CD4-positive, alpha-beta T cell treated with Interleukin-6 at 100 ng/mL for 8 hours (primary cell): Measurements from ENCODE around the gene UVSSA.

Source experiments
- DNase-seq: peaks from one replicate; pipeline ENCODE4 v3.0.0-alpha.2; 2020; ENCODE audit warnings: mixed read lengths, low spot score

The UVSSA gene

DNA sequence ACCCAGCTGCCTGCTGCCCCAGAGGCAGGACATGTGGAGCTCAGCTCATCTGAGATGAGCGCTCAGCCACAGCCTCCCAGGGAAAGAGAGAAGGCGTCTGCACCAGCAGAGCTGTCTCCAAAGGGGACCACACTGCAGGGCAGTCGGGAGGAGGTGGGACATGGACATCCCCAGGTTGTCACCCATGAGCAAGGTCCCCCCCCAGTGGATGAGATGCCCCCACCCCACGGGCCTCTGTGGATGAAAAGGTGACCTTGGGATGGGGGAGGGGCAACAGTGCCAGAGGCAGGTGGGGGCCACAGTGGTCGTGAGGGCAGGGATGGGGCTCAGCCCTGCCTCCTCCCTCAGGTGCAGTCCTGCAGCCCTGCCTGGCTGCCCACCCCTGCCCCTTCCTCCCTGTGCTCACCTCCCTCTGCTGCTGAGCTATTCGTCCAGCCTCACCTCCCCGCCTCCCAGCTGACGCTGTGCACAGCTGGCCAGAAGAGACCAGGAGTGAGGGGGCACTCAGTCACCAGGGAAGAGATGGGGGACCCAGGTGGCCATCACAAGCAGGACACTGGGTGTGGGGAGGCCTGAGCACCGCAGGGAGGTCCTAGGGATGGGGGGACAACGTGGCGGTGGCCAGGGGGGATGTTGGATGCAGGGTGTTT lies 49.9 kb downstream of the UVSSA start:
- no peak for DNase-seq

DNA sequence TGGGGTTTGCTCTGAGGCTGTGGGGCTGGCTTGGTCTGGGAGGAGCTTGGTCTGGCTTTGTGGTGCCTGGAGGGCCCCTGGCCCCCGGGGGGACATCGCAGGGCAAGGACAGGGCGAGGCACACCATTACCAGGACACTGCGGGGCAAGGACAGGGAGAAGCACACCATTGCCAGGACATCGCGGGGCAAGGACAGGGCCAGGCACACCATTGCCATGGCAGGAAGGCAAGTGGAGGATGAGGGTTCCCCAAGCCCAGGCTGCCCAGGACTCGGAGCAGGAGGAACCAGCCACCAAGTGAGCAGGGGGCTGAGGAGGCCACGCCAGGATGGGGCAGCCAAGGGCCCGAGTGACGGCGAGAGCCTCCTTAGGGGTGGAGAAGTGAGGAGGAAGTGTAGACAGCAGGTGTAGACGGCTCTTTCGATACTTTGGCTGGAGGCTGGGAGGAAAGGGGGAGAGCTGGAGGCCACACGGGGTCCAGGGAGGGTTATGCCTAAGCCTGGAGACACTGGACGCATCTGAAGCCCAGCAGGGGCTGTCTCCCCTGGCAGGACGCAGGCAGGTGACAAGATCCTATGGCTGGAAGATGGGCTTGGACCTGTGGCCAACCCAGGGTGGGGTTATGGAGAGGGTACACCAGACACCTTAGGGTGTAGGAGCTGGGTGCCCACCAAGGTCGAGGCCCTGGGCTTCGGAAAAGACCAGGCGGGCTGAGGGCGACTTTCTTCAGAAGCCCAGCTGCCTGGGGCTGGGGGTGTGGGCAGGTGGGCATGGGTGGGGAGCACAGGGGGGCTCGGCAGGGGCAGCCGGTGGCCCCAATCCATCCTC lies 51.9 kb downstream of the UVSSA start:
- DNase-seq = no peak

DNA sequence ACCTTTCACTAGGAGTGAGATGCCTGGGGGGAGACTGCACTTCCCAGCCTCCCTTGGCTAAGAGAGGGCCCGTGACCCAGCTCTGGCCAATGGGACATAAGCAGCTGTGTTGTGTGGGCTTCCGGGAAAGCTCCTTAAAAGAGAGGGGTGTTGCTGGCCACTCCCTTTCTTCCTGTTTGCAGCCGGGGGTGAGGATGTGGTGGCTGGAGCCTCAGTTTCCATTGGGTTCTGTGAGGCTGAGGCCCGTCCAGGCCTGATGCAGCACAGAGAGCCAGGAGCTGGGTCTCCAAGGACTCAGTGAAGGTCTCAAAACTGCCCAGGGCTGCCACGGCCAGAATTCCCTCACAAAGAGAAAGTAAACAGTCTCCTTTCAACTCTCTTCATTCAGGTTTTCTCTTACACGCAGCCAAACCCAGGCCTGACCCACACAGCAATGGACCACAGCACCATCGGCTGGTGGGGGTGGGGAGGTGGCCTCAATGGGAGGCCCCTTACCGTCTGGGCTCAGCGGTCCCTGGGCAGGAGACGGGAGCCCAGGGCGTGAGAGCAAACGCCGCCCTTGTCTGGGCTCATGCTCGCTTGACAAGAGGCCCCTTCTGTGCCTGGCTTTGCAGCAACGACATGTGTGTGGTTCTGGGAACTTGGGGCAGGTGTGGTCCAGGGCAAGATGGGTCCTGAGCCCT lies 52.6 kb downstream of the UVSSA start:
- DNase-seq = no peak

DNA sequence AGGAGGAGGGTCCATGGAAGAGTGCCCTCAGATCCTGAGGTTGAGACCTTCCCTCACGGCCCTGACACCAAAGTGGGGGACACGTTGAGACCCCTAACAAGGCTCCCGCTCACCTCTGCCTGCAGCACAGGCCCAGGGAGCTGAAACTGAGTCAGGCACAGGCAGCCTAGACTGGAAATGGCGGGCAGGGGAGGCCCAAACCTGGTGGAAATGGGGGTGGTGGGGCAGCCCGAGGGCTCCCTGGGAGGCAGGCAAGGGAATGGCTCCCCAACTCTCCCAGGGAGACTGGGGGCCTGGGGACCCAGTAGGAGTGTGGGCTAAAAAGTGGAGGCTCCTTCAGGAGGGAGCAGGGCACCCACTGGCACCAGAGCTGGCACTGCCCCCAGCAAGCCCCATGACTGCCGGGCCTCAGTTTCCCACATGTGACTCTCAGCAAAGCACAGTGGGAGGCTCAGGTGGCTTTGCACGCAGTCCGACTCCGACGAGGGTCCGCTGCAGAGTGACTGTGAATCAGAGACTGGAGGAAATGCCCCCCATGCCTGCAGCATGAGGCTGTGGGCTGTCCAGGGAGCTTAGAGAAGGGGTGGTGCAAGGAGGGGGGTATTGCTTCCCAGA lies 53.3 kb downstream of the UVSSA start:
- no peak for DNase-seq

DNA sequence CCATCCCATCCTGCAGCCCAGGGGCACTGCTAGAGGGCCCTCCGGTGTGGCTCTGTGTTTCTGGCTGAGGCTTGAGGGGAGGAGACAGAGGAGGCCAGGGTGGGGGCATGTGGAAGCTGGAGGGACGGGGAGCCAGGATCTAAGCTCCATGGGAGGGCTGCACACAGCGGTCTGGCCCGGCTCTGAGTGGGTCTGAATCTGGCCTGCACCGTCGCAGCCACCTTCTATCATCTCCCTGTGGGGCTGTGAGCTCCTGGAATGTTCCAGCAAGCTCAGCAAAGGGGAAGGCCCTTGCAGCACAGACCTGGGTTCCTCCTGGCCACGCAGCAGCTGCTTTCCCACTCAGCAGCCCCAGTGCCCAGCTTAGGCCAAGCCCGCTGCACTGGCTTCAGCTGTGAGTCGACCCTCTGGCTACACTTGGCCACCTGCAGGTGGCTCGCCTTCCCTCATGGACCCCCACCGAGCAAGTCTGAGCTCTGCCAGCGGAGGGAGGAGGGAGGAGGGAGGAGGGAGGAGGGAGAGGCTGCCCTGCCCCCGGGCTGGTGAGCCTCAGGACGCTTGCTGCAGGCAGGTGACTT lies 53.9 kb downstream of the UVSSA start:
- DNase-seq = no peak

DNA sequence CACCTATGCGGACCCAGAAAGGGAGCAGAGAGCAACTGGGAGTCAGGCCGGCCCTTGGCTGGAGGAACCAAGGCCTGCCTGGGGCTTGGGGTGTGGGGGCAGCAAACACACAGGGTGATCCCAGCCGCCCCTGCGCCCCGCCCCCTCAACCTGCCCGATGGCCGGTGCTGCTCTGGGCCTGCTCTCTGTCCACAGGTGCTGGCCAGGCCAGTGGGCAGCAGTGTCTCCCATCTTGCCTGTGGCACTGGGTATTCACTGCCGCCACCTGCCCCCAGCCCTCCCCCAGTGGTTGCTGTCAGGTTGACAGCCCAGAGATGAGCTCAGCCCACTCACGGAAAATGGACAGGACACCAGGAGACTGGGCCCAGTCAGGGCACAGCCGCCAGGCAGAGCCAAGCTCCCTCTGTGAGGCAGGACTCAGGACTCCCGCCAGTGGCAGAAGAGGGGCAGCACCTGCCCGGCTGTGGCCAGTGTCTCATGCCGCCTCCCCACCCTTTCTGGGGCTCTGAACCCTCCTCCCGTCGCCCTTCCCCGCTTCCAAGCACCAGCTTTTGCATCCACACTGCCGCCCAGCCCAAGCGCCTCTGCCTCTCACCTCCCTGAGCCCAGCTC lies 54.5 kb downstream of the UVSSA start:
- no peak for DNase-seq

DNA sequence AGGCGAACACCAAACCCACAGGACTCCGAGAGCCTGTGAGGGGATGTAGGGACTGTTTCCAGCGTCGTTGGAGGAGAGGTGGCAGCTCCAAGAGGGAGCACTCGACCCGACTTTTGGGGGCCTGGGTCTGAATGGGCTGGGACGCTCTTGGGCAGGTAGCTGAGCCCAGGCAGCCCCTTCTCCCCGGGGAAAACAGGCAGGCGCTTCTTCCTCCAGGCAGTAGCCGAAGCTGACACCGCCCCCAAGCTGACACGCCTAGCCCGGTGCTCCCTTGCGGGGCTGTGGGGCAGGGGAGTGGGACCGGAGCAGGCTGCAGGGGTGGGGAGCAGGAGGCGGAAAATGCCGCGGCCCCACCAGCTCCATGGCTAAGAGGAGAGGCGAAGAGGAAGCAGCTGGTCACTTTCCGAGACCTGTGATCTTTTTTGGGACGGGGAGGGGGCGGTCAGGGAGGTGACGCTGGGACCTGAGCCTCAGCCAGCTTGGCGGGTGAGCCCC lies 55.1 kb downstream of the UVSSA start:
- DNase-seq = no peak

DNA sequence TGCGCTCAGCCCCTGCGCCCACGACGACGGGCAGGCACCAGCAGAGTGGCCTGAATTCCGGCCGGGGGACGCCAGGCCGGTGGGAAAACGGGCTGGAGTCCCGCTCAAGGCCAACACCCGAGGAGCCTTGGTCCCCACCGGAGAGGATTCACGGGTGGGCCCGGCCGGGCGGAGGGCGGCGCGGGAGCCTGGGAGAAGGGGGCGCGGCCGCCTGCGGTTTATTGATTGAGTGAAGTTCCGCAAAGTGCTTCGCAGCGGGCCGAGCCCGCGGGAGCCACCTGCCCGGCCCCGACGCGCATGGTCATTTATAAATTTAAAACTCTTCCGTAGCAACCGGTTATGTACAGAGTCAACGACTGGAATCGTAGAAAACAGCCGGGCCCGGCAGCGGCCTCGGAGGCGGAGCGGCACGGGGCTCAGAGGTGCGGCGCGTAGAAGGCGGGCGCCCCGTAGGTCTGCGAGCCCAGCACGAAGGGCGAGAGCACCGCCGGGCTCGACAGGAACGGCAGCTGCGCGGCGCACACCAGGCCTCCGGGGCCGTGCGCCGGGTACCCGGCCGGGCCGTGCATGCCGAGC lies 55.6 kb downstream of the UVSSA start:
- DNase-seq = no peak

DNA sequence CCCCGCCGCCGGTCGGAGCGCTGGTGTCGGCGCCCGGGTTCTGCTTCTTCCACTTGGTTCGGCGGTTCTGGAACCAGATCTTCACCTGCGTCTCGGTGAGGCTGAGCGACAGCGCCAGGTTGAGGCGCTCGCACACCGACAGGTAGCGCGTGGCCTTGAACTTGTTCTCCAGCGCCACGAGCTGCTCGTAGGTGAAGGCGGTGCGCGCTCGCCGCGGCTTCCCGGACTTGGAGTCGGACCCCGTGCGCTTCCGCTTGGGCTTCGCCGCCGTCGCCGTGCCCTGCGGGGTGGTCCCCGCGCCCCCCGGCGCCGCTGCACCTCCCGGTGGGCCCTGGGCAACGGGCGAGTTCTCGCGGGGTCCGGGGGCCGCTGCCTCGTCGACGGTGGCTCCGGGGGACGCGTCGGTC lies 56.2 kb downstream of the UVSSA start:
- no peak for DNase-seq

DNA sequence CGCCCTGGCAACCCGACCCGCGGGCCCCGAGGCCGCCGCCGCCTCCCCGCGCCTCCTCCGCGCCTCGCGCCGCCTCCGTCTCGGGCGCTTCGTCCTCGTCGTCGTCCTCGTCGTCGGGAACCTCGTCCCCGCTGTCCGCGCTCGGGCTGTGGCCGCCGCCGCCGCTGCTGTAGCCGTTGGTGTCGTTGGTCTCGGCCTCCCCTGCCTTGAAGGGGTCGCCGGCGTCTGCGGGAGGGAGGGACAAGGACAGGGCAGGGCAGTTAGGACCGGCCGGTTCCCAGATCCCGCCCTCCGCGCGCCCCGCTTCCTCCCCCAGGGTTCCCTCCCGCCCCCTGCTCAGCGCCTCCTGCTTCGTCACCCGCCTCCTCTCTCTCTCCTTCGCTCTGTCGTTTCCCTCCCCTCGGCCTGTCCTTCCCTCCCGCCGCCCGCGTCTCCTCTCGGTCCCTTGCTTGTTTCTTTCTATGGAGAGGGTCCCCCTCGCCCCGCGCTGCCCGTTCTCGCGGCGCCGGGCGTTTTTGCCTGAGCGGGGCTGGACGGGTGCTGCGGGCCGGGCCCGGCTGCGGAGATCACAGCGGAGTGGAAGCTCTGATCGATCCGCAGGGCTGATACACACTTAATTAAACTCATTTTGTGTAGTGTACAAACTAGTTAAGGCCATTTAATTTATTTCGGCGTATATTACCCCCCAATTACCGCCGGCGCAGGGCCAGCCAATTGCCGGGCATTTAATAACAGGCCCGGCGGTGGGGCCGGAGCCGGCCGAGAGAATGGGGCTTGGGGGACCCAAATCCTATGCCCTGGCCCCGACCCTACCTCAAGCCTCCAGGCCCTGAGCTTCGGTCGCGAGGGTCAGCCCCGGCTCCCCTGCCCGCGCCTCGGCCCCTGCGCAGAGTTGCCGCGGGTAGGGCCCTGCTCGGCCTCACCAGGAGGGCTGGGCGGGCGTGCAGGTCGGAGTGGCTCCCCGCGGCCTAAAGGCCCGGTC lies 56.9 kb downstream of the UVSSA start:
- no peak for DNase-seq

DNA sequence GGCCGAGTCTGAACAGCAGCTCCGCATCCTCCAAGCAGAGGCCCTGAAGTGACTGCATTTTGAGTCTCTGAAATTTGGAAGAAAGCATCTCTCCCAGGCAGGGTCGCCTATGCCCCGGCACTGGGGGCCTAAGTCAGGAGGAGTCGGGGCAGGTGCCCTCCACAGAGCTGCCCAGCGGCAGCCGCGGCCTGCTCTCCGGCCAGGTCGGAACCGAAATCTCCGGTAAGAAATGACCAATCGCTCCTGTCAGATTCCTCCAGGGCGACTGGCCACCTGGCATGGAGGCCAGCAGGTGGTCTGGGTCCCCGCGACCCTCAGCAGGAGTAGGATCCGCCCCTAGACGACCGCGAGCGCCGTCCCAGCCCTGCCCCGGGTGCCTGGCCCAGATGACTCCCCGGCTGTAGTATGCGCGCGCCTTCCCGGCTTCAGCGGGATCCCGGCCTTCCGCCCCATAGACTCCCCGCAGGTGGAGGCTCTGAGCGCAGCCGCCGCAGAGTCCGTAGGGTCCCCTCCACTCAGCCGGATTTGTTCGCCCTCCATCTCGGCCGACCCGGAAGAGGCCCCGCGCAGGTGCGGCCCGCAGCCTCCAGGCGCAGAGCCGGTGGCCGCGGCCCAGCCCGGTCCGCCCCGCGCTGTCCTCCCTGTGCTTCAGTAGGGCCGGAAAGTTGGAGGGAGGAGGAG lies 57.7 kb downstream of the UVSSA start:
- DNase-seq = no peak

DNA sequence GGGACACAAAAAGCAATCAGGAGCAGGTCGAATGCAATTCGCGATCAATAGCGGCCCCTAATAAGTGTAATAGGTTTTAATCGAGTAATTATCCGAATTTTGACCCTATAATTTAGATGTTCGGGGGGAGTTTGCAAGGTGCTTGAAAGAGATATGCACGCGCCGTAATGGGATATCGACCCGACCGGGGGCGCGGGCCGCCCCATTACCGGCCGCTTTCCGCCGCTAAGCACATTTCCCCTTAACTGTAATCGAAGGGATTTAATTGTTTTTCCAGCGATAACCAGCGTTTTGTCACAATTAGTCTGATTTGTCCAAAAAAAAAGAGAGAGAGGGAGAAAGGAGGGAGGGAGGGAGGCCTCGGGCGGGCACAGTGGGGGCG lies 58.2 kb downstream of the UVSSA start:
- no peak for DNase-seq

DNA sequence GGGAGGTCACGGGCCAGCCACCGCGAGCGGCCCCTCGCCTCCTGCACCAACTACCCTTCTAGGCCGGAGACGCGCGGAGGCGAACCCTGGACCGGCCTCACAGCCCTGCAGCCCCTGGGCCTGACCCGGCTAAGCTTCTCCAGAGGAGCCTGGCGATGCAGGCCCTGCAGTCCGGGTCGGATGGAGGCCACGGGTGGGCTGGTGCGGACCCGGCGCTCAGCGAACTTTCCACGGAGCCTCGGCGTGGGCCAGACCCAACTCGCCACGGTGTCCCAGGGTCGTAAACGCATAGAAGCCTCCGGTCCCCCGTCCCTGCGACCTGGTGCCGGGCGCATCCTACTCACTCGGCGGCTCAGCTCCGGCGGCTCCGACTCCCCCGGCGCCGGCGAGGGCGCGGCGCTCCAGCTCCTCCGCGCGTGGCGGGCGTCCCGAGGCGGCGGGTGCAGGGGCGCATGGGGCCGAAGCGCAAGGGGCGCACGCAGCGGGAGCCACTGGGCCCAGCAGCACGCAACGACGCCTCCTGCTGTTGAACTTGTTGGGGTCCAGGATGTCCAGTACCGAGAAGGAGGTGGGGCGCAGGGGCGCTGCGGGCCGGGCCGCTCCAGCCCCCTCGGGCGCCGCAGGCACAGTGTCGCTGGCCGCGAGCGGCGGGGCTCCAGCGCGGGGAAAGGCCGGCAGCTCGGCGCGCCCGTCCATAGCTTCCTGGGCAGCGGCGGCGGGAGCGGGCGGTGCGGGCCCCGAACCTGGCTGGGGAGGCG lies 58.8 kb downstream of the UVSSA start:
- DNase-seq = no peak

DNA sequence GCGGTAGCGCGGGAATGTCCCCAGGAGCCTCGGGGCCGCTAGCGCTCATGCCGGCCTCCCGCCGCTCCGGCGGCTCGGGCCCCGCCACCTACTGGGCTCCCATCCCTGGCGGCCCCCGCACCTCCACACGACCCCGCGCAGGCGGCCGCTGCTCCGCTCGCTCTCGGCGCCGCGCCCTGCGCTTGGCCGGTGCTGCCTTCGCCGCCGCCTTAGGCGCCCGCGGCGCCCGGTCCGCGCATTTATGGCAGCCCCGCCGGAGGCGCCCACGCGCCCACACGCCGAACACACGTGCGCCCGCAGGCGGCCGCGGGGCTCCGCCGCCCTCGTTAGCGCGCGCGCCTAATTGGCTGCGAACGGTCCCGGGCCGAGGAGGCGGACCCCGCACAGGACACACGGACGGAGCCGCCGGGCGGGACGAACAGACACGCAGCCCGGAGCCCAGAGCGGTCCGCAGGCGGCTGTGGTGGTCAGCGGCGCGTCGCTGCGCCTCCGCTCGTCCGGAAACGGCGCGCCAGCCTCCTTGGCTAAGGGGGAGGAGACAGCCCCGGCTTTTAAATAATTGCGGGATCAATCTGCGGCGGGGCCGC lies 59.5 kb downstream of the UVSSA start, which contains the start of gene NKX1-1:
Gene NKX1-1 (minus strand): TSS at position 49 of the 587 bp plus-strand sequence. CDS start 0 bp downstream, at position 49.
- DNase-seq = no peak

DNA sequence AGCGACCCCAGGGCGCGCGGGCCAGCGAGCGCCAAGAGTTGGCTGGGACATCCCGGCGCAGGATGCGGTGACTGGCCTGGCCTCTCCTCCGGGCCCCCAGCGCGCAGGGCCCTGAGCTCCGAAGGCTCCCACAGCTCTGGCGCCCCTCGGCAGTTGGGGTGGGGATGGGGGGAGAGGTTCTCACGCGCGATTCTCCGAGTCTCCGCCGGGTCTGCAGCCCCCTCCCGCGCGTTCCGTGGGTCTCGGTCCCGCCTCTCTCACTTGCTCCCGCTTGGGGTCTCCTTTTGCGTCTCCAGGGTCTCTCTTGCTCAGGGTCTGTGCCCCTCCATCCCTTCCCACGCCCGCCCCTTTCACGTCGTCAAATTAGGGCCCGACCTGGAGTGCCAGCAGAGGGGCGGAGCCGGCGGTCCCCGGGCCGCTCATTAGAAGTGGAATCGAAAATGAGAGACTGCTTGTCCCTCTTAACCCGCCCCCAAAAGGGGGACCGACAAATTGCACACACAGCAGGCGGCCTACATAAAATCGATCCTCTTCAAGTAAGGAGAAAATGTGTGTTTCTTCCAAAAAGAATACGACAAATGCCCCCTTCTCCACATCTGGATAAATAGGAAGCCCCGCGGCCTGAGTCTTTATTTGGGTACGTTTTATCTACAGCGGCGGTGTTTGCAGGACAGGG lies 60.1 kb downstream of the UVSSA start:
- no peak for DNase-seq

DNA sequence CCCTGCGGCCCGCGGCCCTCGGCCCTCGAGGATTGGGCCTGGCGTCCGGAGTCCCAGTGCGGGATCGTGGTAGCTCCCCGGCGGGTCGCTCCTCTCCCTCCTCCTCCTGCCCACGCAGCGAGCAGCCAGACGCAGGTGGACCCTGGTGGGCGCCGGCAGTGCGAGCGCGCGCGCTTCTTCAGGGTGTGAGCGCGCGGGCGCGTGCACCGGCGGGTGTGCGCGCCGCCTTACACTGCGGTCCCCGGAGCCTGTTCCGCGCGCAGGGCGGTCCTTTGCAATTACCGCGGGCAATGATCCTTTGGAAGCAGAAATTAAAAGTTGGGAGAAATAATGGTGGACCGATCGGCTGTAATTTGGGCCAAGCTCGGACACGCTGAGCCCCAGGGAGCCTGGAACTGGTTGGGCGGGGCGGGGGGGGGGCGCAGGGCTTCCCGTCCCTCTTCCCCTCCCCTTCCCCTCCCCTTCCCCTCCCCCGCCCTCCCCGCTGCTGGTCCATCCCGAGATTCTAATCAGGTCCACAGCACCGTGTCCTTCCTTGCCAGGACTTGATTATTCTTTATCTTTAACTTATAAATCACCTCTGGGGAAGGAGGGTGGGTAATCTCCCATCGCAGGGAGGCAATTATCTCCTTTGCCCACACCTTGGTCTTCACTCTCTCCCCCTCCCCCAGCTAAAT lies 60.8 kb downstream of the UVSSA start:
- DNase-seq = no peak

DNA sequence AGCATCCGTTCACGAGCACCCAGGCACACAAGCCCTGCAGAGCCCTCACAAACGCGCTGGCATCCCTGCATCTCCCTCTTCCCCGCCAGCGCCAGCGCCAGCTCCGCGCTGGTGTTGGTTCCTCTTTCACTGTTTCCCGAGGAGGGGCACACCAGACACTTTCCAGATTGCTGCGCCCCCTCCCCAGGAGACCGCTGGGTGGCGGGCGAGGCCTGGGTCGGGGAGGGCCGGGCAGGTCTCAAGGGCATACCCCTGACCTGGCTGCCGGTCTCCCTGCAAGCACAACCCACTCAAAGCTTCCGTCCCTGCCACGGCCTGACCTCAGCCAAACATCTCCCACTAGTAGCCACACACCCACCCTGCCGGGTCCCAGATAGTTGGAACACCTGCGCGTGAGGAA lies 61.4 kb downstream of the UVSSA start:
- DNase-seq = no peak
